CD14-positive monocyte (primary cell): ENCODE results near the gene SF3B3. TPM values are rescaled to one million over a fixed set of nuclear protein-coding genes. Genes with fewer than 3 reads are reported as not detected.

Experiments used
- DNase-seq, 3 donors: peaks; one replicate each; pipeline ENCODE4 v3.0.0-alpha.2; 2011 to 2022
- H2AFZ ChIP-seq: 2 replicates; pipeline ENCODE4 v1.6.0; 2012; ENCODE audit warnings: mild to moderate bottlenecking, low read depth, low read length, inconsistent platforms; ENCODE audit not compliant: insufficient read depth, poor library complexity, severe bottlenecking
- H3K27ac ChIP-seq, 2 donors: 1 replicate in 1 of 2; 2 replicates in 1 of 2; pipeline ENCODE4 v1.5.1; 2012 to 2013; ENCODE audit warnings: low read length in 2 of 2, control low read depth in 1 of 2, inconsistent platforms in 1 of 2, low read depth in 1 of 2, mild to moderate bottlenecking in 1 of 2
- H3K27me3 ChIP-seq, 2 donors: one replicate each; pipeline versions ENCODE4 v1.6.0 to v1.6.1; 2011 to 2013; ENCODE audit warnings: low read length in 2 of 2; ENCODE audit not compliant: control insufficient read depth in 2 of 2, insufficient read depth in 2 of 2
- H3K36me3 ChIP-seq, 2 donors: replicated peaks in 1 of 2; 1 replicate in 1 of 2; 2 replicates in 1 of 2; pipeline versions ENCODE4 v1.5.1 to v1.6.1; 2012 to 2013; ENCODE audit warnings: low read length in 2 of 2, control low read depth in 1 of 2, inconsistent platforms in 1 of 2, mild to moderate bottlenecking in 1 of 2; ENCODE audit not compliant: insufficient read depth in 2 of 2, control insufficient read depth in 1 of 2
- H3K4me1 ChIP-seq, 2 donors: 1 replicate in 1 of 2; 2 replicates in 1 of 2; pipeline versions ENCODE4 v1.5.1 to v1.6.1; 2012 to 2013; ENCODE audit warnings: low read length in 2 of 2, control low read depth in 1 of 2, inconsistent platforms in 1 of 2, mild to moderate bottlenecking in 1 of 2, moderate library complexity in 1 of 2; ENCODE audit not compliant: insufficient read depth in 2 of 2, control insufficient read depth in 1 of 2
- H3K4me2 ChIP-seq: replicated peaks from 2 replicates; pipeline ENCODE3; 2012; ENCODE audit warnings: low read length, moderate library complexity, mild to moderate bottlenecking; ENCODE audit not compliant: poor library complexity, severe bottlenecking; ENCODE audit errors: extremely low read depth
- H3K4me3 ChIP-seq, 3 experiments: fragments of 200-600 bp in 1 of 3; sonication (generic) in 1 of 3; replicated peaks in 1 of 3; 1 replicate in 2 of 3; 2 replicates in 1 of 3; pipeline ENCODE4 v1.5.1; 2011 to 2013; ENCODE audit warnings: low read length in 3 of 3, mild to moderate bottlenecking in 3 of 3, control low read depth in 2 of 3, low read depth in 2 of 3, inconsistent platforms in 1 of 3, moderate library complexity in 1 of 3
- H3K79me2 ChIP-seq: 2 replicates; pipeline ENCODE4 v1.6.0; 2012; ENCODE audit warnings: mild to moderate bottlenecking, control low read depth, inconsistent platforms, low read length, moderate library complexity; ENCODE audit not compliant: insufficient read depth
- H3K9ac ChIP-seq: 2 replicates; pipeline ENCODE4 v1.6.0; 2017; ENCODE audit warnings: low read length, mild to moderate bottlenecking; ENCODE audit not compliant: insufficient read depth, poor library complexity, severe bottlenecking
- H3K9me3 ChIP-seq, 2 donors: replicated peaks in 1 of 2; 1 replicate in 1 of 2; 2 replicates in 1 of 2; pipeline versions ENCODE4 v1.5.1 to v1.6.1; 2012 to 2013; ENCODE audit warnings: low read length in 2 of 2, control low read depth in 1 of 2; ENCODE audit not compliant: control insufficient read depth in 1 of 2, insufficient read depth in 1 of 2
- H4K20me1 ChIP-seq: 2 replicates; pipeline ENCODE4 v1.6.0; 2012; ENCODE audit warnings: mild to moderate bottlenecking, low read length, control low read depth, moderate library complexity; ENCODE audit not compliant: insufficient read depth
- H3K27ac Mint-ChIP-seq, 7 donors: one replicate each; pipeline ENCODE4 v1.8.0; 2020; ENCODE audit warnings: mild to moderate bottlenecking in 7 of 7, mixed read lengths in 7 of 7, moderate library complexity in 6 of 7, inconsistent platforms in 2 of 7
- H3K27me3 Mint-ChIP-seq, 3 donors: one replicate each; pipeline ENCODE4 v1.8.0; 2021 to 2022; ENCODE audit warnings: low read depth in 3 of 3, mild to moderate bottlenecking in 3 of 3, mixed read lengths in 3 of 3, moderate library complexity in 3 of 3, inconsistent platforms in 1 of 3
- H3K36me3 Mint-ChIP-seq, 2 donors: one replicate each; pipeline ENCODE4 v1.8.0; 2020; ENCODE audit warnings: mixed read lengths in 2 of 2, inconsistent platforms in 1 of 2, mild to moderate bottlenecking in 1 of 2
- H3K4me1 Mint-ChIP-seq: one replicate; pipeline ENCODE4 v1.8.0; 2020; ENCODE audit warnings: mild to moderate bottlenecking, mixed read lengths
- H3K4me3 Mint-ChIP-seq, 2 donors: one replicate each; pipeline ENCODE4 v1.8.0; 2020; ENCODE audit warnings: mild to moderate bottlenecking in 2 of 2, mixed read lengths in 2 of 2, moderate library complexity in 1 of 2
- H3K9me3 Mint-ChIP-seq, 7 donors: one replicate each; pipeline ENCODE4 v1.8.0; 2020 to 2022; ENCODE audit warnings: mixed read lengths in 7 of 7, mild to moderate bottlenecking in 6 of 7, moderate library complexity in 6 of 7, inconsistent platforms in 2 of 7
- CTCF ChIP-seq: fragments of 200-600 bp; IDR thresholded peaks from one replicate; pipeline ENCODE4 v1.8.0; 2022; ENCODE audit warnings: antibody characterized with exemption, mild to moderate bottlenecking
- WGBS: methylation state at CpG from one replicate; pipeline ENCODE4 v1.1.5; 2013; ENCODE audit warnings: missing lambda C conversion rate; ENCODE audit not compliant: insufficient coverage; 5-methylcytosine and 5-hydroxymethylcytosine counted together
- intact Hi-C, 2 donors: fragments of 100-400 bp; cut with micrococcal nuclease; formaldehyde crosslinking; loops; one replicate each; pipeline versions ENCODE4 v1.15.0 to v1.15.1; 2023
- polyA plus RNA-seq, 3 donors: library from polyadenylated mRNA; depleted of rRNA in 1 of 3; unstranded in 2 of 3; stranded (reverse) in 1 of 3; fragments of 300-500 nt in 2 of 3; fragments of >200 nt in 1 of 3; fragmentation: Illumina TruSeq in 2 of 3; gene quantifications; 1 replicate in 2 of 3; 2 replicates in 1 of 3; pipeline ENCODE4 v1.2.3, GENCODE V29; 2012 to 2021

Gene SF3B3
- polyA plus RNA-seq, 3 donors, result 34.2 to 52.3 (median 42.1) TPM

GRCh38 chr16:70550082-70550481 is 26.5 kb downstream of the SF3B3 start:
- Histone ChIP-seq H3K27ac (peak overlapping the region in 1 of 2 donors; percentile 2), H3K4me1 (no peaks in the 10 kb centered on the region), H4K20me1 (peaks cover 76% of the 10 kb centered on the region), H3K36me3 (peaks cover 95 to 100% of the 10 kb centered on the region in 2 donors), H3K4me3 (no peak overlapping the region), H3K9ac (no peak overlapping the region), H3K4me2 (no peak overlapping the region), H3K27me3 (no peaks in the 10 kb centered on the region), H2AFZ (no peak overlapping the region), H3K9me3 (no peaks in the 10 kb centered on the region), H3K79me2 (peaks cover 54% of the 10 kb centered on the region)
- Mint-ChIP-seq H3K4me1 (no peaks in the 10 kb centered on the region), H3K27me3 (no peaks in the 10 kb centered on the region), H3K4me3 (no peak overlapping the region), H3K27ac (peak overlapping the region in 2 of 7 donors; percentile 5 to 8), H3K9me3 (no peaks in the 10 kb centered on the region), H3K36me3 (peaks cover 79 to 89% of the 10 kb centered on the region in 2 donors)
- no peak for TF ChIP-seq CTCF
- WGBS, result no CpG with 5 or more reads among the region's 1 CpG
- DNase-seq, result no peak
- intact Hi-C loops, result no loop called here

GRCh38 chr16:70551788-70552187 is 28.2 kb downstream of the SF3B3 start:
- Histone ChIP-seq H3K4me1 (no peaks in the 10 kb centered on the region), H3K9me3 (no peaks in the 10 kb centered on the region), H3K9ac (no peak overlapping the region), H3K4me2 (no peak overlapping the region), H4K20me1 (peaks cover 68% of the 10 kb centered on the region), H3K36me3 (peaks cover 98 to 100% of the 10 kb centered on the region in 2 donors), H3K79me2 (peaks cover 41% of the 10 kb centered on the region), H2AFZ (no peak overlapping the region), H3K27me3 (no peaks in the 10 kb centered on the region), H3K4me3 (no peak overlapping the region), H3K27ac (no peak overlapping the region)
- Mint-ChIP-seq H3K36me3 (peaks cover 82 to 89% of the 10 kb centered on the region in 2 donors), H3K9me3 (no peaks in the 10 kb centered on the region), H3K4me1 (no peaks in the 10 kb centered on the region), H3K27me3 (no peaks in the 10 kb centered on the region), H3K4me3 (no peak overlapping the region), H3K27ac (peak overlapping the region in 5 of 7 donors; percentile 28 to 66 (median 46))
- no peak for TF ChIP-seq CTCF
- intact Hi-C loops, result no loop called here
- no CpG with 5 or more reads among the region's 3 CpGs for WGBS
- DNase-seq, result no peak
